Measurements from ENCODE around the gene NCKIPSD.

Gene NCKIPSD

DNA sequence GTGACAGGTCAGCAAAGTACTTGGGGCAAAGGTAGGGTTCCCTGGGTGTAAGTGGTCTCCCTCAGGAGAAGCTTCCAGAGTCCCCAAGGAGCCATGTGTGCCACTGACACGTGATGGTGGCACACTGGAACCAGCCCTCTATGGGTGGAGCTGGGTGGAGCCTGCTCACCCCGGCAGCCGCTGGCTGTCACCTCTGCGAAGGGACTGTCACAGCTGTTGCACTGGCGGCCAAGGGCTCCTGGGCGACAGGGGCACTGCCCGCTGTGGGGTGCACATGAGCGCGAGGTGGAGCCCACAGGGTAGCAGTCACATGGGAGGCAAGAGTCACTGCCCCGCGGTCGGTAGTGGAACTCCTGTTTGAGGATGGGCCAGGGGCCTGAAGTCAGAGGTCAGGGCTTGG is 35.0 kb downstream of the NCKIPSD start:
- no peak overlapping the region for H3K4me3 ChIP-seq (ENCODE audit: low read depth, low read length)
- TF ChIP-seq, protein P1, sequence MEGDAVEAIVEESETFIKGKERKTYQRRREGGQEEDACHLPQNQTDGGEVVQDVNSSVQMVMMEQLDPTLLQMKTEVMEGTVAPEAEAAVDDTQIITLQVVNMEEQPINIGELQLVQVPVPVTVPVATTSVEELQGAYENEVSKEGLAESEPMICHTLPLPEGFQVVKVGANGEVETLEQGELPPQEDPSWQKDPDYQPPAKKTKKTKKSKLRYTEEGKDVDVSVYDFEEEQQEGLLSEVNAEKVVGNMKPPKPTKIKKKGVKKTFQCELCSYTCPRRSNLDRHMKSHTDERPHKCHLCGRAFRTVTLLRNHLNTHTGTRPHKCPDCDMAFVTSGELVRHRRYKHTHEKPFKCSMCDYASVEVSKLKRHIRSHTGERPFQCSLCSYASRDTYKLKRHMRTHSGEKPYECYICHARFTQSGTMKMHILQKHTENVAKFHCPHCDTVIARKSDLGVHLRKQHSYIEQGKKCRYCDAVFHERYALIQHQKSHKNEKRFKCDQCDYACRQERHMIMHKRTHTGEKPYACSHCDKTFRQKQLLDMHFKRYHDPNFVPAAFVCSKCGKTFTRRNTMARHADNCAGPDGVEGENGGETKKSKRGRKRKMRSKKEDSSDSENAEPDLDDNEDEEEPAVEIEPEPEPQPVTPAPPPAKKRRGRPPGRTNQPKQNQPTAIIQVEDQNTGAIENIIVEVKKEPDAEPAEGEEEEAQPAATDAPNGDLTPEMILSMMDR (IDR thresholded peaks at IDR 0.05; ENCODE audit: low read depth, low read length): no peak
- DNase-seq (ENCODE audit: low read depth, low spot score): no peak
- in situ Hi-C loops (cut with HindIII; ENCODE audit: low sequenced_read_pairs): no loop called here

DNA sequence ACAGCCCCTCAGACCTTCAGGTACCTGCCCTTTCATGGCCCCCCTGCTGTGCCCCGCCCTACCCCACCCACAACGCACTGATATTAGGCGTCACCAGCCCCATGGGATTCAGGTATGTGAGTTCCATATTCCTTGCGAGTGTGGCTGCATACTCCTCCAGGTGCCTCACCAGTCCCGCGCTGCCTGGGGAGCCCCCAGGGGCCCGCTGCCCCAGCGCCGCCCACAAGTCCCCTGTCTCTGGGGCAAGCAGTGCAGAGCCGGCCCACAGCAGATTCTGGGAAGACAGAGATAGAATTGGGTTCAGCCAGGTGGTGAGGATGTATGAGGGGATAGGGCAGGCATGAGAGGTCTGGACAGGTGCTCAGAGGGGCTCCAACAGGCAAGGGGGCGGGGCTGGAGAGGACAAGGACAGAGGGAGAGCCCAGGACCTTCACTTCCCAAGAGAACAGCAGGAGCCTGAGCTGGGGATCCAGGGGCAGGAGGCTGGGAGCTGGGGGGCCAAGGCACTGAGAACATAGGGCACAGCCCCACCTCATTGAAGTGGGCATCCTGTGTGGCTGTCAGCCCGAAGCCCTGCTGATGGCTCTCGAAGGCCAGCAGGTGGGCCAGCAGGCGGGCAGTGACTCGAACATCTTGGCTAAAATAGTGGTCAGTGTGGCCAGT is 37.4 kb downstream of the NCKIPSD start:
- TF ChIP-seq, protein P1 (IDR thresholded peaks at IDR 0.05; ENCODE audit: low read depth, low read length): no peak
- H3K4me3 ChIP-seq (ENCODE audit: low read depth, low read length): no peak overlapping the region
- DNase-seq (ENCODE audit: low read depth, low spot score): no peak
- in situ Hi-C loops (cut with HindIII; ENCODE audit: low sequenced_read_pairs): no loop called here

DNA sequence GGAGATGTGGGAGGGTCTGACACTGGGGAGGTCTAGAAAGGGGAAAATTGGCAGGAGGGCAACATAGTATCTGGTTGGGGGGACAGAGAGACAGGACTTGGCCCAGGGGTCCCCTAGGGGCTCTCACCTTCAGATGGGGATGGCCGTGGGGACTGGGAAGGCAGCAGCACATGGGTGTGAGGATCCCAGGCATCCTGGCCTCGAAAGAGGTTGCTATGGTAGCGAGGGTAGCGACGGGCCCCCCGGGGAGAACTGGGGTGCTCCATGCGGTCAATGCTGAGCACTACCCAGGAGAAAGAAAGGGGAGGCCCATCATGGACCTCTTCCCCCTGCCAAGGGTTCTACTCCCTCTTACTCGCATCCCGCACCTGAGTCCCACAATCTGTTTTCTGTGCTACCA is 38.0 kb downstream of the NCKIPSD start:
- in situ Hi-C loops (cut with HindIII; ENCODE audit: low sequenced_read_pairs): no loop called here
- no peak for DNase-seq (ENCODE audit: low read depth, low spot score)
- TF ChIP-seq, protein P1 (IDR thresholded peaks at IDR 0.05; ENCODE audit: low read depth, low read length): no peak
- no peak overlapping the region for H3K4me3 ChIP-seq (ENCODE audit: low read depth, low read length)

DNA sequence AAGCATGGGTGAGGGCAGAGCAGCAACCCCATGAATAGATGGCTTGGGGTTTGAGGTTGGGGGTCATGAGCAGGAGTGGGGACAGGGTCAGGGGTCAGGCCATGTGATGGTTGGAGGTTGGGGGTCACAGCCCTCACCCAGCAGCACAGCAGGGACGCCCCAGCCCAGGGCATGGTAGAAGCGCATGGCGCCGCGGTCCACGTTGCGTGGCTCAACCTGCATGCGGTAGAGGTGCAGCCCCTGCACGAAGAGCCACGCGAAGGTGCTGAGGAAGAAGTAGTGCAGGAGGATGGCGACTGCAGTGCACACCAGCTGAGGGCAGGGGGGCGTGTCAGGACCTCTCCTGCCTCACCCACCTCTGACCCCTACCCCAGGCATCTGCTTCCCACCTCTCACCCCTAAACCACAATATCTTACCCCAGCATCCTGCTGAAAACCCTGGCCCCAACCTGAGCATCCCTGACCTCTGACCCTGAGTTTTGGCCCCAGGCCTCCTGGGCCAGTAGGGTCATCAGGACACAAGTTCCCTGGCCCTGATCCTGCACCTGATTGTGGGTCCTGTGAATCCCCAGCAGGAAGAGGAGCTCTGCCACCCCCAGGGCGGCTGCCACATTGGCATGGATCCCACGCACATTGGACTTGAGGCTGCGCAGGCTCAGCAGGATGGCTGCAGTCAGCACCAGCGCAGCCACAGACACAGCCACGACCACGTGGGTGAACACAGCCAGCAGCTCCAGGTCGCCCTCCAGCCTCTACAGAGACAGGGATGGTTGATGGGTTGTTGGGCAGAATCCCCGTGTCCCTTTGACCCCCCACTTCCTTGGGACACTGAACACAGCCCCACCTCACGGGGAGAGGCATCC is 40.6 kb downstream of the NCKIPSD start:
- no peak for DNase-seq (ENCODE audit: low read depth, low spot score)
- in situ Hi-C loops (cut with HindIII; ENCODE audit: low sequenced_read_pairs): no loop called here
- TF ChIP-seq, protein P1 (IDR thresholded peaks at IDR 0.05; ENCODE audit: low read depth, low read length): no peak
- H3K4me3 ChIP-seq (ENCODE audit: low read depth, low read length): no peak overlapping the region

DNA sequence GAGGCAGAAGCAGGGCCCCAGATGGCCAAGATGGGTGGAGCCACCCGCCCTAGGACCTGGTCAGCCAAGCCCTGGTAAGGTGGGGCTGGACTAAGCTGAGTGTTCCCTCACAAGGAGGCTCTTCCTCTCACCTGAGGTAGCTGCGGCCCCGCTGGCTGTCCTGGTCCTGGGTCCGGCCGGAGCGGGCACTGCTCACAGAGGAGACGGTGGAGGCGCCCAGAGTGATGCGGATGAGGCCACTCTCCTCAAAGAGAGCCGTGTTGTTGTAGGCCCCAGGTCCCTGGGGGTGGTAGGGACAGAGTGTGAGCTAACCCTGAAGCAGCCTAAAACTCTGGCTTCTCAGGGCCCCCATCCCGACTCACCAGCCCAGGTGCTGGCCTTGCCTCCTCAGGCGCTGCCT is 43.1 kb downstream of the NCKIPSD start:
- in situ Hi-C loops (cut with HindIII; ENCODE audit: low sequenced_read_pairs): no loop called here
- DNase-seq (ENCODE audit: low read depth, low spot score): no peak
- TF ChIP-seq, protein P1 (IDR thresholded peaks at IDR 0.05; ENCODE audit: low read depth, low read length): no peak
- H3K4me3 ChIP-seq (ENCODE audit: low read depth, low read length): no peak overlapping the region

DNA sequence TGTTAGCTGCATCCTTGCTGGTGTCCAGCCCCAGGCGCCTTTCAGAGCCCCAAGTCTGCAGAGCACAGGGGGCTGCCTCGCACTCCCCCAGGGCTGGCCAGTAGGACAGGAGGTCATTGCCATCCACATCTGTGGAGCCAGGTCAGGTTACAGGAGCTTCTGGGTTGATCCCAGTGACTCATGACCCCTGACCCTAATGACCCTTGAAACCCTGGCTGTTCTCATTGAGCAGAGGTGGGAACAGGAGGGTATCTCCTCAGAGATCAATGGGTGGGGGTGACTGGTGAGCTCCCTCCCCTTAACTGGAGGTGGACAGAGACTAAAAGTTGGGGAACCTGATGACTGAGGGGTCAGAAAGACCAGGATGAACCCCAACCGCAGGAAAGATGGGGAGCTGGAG is 44.3 kb downstream of the NCKIPSD start:
- TF ChIP-seq, protein P1 (IDR thresholded peaks at IDR 0.05; ENCODE audit: low read depth, low read length): no peak
- DNase-seq (ENCODE audit: low read depth, low spot score): no peak
- in situ Hi-C loops (cut with HindIII; ENCODE audit: low sequenced_read_pairs): no loop called here

More for the DNA sequence above, 44.3 kb downstream of the NCKIPSD start:
- no peak overlapping the region for H3K4me3 ChIP-seq (ENCODE audit: low read depth, low read length)
